Stimulated activated CD4-positive, alpha-beta T cell treated with anti-CD3 and anti-CD28 coated beads, Interleukin-4, amount 100 ng/mL, for 24 hours (primary cell): Measurements from ENCODE around the gene PYHIN1.

Experiments used
- DNase-seq: peaks from one replicate; pipeline ENCODE4 v3.0.0-alpha.2; 2020

The PYHIN1 gene

DNA sequence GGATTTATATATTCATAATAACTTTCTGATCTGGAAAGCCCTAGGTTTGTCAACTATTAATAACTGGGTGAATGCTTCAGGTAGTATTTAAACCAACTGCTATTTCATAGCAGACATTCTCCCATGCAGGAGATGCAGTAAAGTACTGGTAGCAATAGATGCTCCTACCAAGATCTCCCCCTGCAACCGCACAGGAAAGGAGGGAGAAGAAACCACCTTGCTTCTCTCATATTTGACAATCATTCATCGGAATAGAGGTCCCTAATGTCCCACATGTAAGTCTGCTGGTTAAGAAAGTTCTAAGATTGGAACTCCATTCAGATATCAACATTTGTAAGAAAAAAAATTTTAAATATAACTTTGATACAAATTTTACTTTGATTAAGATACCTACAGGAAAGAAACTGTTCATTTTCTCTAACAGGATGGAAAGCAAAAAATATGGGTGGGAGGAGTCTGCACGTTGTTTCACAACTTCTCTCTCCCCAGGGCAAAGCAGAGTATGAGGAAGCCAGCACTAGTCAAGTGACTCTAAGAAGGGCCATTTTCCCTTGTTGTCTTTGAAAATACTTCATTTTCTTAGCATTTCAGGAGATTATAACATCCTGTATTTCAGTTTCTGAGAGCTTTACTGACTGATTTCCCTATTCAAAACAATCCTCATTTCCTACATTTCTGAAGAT is at the start of gene PYHIN1:
PYHIN1 (plus strand) TSS at position 498 of the 683 bp plus-strand sequence. CDS start 5,359 bp downstream, outside the sequence.
- DNase-seq, result peak; percentile 32

DNA sequence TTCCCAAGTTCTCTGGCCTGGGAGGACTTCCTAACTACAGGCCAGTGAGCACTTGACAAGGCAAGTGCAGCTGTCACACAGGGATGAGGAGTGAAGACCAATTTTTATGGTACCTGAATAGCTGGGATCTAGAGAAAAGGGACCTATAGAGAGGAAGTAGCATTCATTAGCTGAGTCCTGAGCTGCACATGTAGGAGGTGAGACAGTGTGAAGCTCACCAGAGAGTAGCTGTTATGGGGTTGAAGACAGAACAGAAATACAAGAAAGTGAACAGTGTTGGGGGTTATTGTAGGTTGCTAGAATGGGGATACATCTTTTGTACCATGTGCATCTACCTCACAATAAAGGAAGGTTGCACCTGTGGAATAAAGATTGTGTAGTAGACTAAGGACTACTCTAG is 37.7 kb upstream of the PYHIN1 start:
- DNase-seq, result no peak

DNA sequence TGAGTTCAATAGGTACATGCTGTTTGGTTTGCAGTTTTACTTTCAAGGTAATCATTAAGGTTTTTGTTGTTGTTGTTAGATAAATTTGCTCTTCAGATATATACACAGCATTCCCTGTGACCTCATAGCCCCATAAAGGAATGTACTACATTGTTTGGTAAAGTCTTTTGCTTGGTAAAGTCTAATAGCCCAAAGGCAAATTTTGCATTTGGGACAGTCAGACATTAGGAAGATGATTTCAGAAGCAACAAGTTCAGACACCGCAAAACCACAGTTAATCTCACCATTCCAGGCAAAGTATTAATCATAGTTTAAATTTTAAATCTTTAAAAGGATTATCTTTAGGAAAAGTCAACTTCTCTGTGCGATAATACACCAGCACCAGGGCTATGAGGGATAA is 32.6 kb upstream of the PYHIN1 start:
- no peak for DNase-seq

DNA sequence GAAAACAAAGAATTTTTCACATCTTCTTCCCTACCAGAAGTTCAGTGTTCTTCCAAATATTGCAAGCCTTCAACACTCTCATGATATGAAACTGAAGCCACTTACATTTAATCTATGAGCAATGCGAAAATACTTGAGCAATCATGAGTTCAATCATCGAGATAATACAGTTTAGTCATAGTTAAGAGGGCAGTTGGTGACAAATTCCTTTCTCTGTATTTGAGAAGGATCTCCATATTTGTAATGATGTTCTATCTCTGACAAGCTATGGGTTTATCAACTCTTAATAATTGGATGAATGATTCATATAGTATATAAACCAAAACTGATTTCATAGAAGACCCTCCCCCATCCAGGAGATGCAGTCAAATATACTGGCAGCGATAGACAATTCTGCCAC is 29.7 kb upstream of the PYHIN1 start:
- no peak for DNase-seq

DNA sequence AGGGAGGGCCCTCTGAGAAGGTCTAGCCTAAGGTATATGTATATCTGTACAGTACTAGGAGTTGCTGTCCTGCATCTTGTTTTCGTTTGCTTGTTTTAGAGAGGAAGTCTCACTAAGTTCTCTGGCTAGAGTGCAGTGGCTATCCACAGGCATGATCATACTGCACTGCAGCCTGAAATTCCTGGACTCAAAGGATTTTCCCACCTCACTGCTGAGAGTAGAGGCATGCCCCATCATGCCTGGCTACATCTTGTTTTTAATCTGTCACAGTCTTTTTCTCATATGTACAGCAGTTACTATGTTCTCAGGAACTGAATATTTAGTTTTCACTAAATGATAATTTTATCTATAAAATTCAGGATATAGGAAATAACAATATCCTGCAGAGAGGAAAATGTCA is 15.3 kb upstream of the PYHIN1 start:
- no peak for DNase-seq

DNA sequence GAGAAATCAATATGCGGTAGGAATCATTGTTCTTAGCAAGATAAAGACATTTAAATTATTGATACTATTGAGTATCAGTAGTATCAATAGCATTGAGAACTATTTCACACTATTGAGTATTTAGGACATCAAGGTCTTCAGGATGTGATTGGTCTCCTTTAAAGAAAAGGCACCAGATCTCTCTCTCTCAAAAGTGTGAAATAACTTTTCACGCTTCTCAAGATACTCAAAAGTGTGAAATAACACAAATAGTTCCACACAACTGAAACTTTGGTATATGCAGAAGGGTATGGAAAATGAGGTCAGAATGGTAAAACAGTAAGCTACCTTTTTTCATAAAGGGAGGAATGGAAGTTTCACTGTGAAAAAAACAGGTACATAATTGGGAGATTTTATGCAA is 6.7 kb upstream of the PYHIN1 start:
- DNase-seq, result no peak

DNA sequence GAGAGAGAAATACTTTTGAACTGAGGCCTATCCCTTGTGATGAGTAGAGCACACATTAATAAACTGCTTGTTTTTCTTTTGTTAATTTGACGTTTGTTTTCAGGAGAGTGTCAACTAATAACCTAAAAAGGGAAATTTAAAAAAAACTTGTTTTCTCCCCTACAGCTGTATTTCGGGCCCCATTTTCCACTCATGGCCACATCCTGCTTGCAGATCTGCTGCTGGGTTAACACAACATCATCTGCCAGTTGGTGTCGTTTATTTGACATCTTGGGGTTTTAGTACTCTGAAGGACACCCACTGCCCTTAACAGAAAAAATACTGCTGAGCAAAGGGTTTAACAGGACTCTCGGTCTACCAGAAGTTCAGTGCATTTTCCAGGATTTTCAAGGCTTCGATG is 848 bp upstream of the PYHIN1 start:
- DNase-seq, result peak; percentile 40

DNA sequence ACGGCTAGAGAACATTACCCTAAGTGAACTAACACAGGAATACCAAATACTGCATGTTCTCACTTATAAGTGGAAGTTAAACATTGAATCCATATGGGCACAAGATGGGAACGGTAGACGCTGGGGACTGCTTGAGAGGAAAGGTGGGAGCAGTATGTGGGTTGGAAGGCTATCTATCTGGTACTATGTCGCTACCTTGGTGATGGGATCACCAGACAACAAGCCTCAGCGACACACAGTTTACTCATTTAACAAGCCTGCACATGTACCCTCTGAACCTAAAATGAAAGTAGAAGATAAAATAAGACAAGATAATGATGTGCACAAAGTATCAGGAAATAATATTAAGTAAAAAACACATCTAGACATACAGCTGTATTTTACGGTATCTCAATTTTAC is 819 bp downstream of the PYHIN1 start:
- peak; percentile 11 for DNase-seq

DNA sequence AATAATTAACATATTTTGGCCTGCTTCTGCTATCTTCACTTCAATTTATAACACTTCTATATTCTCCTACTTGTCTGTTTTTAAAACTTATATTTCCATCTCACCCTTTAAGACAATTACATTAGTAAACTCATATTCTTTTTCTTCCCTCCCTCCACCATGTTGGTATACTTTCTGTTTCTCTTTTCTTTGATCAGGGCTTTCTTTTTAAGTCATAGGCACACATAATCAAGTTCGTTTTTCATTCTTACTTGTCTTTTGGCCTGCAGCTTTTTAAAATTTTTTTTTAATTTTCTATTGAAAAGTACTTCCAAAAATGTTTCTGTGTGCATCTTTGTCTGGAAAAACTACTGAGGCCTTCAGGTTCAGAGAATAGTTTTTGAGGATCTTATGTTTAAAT is 2.3 kb downstream of the PYHIN1 start:
- no peak for DNase-seq

DNA sequence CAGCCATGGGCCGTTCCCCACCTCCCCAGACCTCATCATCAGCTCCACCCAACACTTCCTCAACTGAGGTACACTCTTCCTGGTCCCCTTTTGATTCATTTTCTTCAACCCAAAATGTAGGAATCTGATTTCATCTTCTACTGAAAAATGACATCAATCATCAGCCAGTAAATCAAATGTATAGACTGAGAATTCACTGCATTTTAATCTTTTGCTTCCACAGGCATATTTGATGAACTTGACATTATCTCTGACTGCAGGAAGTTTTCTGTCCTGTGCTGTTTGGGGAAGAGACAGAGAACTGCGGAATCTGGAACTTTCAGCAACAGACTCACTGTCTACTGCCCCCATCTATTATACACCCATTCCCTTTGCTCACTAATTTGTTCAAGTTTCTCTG is 7.8 kb downstream of the PYHIN1 start:
- DNase-seq, result no peak

DNA sequence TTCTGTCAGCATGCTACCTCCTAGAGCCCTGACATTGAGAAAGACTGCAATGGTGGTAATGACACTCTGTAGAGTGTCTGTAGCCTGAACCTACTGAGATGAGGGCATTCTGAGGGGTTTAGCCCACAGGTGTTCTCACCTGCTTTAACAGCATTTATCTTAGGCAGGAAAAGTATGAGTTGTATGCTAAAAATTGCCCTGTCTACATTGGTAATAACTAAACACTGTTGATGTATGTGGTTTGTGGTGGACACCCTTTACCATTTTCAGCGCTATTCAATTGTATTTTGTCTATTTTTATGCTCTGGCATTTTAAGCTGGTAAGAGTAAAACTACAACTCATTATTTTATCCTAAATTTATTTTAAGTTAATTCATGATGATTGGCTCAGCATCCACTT is 10.0 kb downstream of the PYHIN1 start:
- no peak for DNase-seq

DNA sequence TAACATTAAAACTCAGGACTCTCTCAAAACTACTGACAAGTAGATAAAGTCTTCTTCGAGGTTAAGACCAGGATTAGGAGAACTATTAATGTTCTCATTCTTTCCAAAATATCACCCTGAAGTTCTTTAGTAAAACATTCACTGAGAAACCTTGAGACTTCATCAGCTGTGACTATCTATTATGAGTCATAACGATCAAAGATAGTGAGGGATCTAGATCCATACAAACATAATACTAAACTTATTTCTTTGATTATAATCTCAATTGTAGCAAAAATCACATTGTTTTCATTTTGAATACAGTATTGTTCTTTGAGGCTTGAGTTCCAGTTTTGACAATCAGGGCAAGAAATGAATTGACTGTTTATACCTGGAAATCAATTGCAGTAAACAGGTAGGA is 11.1 kb downstream of the PYHIN1 start:
- no peak for DNase-seq

DNA sequence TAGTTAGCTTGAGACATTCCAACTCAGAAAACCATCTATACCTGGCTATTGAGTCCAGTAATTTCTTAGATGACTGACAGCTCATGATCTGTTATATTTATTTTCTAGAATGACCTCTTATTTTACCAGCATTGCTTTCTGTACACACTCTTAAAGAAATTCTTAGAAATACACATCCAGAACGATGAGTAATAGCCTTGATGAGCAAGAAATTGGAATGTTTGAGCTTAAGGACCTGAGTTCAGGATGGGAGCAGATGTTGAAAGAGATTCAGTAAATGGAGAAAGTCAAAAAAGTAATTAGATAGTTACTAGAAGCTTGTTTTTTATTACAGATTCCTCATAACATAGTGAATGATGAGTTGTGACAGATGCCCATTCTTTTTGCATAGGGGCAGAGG is 11.7 kb downstream of the PYHIN1 start:
- DNase-seq, result no peak

DNA sequence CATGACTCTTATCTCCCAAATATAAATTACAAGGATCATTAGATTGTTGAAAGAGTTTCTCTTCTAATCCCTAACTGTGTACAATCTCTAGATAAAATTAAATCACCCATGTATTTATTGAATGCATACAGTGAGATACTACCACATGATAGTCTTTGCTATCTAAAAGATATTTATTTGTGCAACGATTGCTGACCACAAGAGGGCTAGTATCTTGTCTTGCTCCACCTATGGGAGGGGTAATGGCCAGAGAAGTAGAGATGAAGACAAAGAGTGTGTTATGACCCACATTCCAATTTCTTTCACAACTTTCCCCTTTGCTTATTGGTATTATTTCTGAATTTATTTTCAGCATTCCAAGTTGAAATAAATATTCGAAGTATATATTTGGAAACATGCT is 13.7 kb downstream of the PYHIN1 start:
- no peak for DNase-seq

DNA sequence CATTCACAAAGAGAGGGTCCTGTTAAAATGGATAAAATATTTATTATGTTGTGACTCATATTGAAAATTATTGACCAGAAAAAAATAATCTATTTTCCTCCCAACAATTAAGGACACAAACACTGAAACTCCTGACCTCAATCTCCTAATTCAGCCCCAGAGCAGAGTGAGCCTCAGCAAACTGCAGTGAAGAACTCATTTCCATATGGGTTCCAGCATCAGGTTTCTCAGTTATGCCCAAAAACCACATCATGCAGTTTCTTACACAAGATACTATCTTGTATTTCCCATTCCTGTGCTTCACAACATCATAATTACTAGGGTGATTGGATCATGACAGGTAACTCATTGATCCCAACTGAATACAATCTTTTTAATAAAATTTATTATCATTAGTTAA is 15.4 kb downstream of the PYHIN1 start:
- no peak for DNase-seq

DNA sequence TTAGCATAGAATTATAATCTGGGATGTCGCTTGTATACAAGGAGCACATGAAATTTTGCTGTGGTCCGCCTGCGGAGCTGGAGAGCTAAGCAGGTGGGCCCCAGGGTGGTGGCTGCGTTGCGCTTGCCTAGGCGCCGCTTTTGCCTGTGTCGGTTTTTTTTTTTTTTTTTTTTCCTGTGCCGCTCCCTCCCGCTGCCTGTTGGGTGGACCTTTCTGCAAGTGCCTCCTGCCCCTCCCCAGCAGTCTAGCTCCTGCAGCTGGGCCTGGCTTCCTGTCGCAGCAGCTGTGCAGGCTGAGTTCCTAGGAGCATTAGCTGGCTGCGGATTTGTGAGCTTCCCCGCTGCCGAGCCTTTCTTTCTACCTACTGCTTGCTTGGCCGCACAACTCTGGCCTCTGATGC is 20.6 kb downstream of the PYHIN1 start:
- no peak for DNase-seq

DNA sequence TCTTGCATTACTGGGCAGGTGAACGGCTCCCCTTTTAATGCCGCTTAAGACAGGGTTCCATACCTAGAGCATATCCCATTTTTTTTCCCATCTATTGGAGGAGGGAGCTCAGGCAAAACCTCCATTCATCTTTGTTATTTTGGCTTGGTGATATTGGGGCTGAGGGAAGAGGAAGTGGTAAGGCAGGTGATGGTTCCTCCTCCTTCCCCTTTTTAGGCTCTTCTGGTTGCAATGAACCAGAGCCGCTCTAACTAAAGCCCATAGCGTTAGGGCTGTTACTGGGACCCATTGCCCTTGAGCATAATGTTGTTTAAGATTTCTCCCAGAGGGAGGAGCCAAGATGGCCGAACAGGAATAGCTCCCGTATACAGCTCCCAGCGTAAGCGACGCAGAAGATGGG is 21.1 kb downstream of the PYHIN1 start:
- no peak for DNase-seq

DNA sequence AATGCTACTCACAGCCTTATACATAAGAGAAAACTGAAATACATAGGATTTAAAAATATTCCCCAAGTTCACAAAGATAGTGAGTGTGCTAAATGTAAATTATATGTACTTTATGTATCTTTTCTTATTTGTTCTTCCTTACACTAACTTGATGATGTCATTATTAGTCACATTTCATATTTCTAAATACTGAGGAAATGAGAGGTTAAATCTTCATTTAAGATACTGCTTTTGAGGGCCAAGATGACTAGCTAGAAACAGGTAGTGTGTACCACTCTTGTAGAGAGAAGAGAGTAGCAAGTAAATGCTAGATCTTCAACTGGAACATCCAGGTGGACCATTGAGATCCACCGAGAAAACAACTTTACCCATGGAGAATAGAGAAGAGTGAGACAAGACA is 29.8 kb downstream of the PYHIN1 start:
- DNase-seq, result no peak

DNA sequence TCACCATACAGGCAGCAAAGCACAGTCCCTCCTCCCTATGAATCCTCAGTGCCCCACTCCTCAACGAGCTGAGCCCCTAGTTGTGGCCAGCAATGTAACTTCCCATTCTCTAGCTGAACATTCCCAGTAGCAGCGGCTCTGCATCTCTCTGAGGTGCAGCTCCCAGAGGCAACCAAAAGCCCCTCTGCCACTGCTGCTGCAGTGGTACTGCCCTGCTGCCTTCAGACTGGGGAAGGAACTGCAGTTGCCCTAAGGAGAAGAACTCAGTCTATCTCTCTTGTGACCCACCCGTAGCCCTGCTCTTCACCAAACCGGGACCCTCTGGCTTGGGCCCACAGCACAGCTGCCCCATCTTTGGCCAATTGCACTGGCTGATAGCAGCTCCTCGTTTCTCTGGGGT is 31.6 kb downstream of the PYHIN1 start:
- DNase-seq, result no peak

DNA sequence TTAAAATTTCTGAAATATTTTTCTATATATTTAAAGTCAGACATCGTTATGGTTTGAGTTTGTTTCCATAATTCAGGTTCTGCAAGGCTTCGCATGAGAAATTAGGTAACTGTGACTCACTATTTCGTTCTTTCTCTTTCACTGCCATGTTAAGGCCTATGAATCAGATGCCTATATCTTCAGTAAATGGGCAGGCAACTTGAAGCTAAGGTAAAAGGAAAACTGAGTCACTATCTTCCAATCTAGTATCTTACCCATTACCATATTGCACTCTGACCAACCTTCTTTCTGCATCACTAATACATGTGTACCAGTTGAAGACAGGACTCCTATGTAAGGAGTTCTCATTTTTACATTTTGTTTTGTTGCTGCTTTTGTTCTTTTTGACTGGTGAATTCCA is 37.8 kb downstream of the PYHIN1 start:
- DNase-seq, result peak; percentile 11

DNA sequence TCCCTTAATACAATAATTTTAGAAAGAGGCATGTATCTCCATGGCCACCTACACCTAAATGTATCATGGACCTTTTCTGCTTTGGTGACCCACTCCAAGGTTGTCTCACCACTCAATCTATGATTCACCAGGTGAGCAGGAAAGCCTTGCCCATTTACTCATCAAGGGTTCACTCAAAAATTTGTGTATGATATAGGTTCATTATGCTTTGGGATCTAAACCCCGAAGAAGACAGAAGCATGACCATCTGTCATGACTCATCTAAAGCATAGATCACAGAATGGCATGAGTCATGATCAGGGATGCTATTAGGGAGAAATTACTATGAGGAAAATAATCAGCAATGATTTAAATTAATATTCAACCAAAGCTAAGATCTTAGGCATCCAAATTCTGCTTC is 38.5 kb downstream of the PYHIN1 start:
- DNase-seq, result peak; percentile 36

DNA sequence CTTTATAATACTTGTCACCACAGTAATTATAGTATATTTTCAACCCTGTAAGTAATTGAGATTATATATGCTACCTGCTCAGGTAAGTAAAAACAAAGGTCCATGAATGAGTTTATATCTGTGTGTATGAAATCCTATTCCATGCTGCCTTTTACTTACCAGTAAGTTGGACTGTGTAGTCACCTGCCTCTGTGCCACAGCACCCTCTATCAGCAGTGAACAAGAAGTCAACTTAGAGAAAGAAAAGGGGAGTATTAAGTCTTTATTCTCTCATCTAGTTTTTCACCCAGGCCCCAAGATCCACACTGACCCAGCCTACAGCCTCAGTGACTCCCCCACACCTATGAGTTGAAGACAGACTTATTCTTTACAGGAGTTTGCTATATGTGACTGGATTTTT is 41.5 kb downstream of the PYHIN1 start:
- no peak for DNase-seq

DNA sequence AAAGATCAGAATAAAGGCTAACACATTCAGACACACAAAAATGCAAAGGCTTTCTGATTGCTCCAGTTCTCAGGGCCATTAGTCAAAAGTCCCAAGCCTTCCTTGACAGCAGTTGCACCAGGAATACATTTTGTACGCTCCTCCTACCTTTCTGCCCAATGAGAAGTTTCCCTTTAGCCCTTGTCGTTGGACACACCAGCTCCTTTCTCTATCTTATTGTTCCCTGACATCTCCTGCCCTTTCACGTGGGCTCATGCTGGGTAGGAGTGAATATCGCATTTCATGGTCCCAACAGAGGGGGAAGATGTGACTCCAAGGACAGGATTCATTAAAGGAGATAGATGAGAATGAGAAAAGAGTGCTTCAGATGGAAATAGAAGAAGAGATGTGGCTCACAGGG is 44.9 kb downstream of the PYHIN1 start:
- DNase-seq, result no peak

DNA sequence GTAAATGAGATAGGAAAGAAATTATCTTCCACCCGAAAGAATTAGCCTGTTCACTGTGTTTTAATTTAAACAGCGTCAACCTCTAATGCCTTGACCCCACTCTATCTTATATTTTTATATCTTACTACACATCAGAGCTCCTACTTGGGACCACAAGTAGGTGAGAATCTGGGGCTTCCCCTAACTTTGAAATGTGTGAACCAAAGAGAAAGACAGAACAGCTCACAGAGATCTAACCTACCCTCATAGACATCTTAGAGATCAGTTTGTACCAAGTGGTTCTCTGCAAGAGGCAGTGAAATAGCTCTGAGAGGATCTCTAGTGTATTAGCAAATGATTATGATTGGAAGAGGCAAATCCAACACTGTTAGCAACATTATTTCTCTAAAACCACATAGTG is 47.4 kb downstream of the PYHIN1 start:
- no peak for DNase-seq

DNA sequence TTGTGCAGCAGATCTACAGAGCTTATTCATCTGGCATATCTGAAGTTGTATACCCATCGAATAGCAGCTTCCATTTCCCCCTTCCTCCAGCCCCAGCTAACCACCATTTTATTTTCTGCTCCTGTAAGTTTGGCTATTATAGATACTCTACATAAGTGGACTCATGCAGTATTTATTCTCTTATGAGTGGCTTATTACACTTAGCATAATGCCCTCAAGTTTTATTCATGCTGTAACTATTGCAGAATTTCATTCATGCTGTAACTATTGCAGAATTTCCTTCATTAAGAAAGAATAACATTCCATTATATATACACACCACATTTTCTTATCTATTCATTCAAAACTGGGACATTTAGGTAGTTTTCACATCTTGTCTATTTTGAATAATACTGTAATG is 47.9 kb downstream of the PYHIN1 start:
- DNase-seq, result no peak

DNA sequence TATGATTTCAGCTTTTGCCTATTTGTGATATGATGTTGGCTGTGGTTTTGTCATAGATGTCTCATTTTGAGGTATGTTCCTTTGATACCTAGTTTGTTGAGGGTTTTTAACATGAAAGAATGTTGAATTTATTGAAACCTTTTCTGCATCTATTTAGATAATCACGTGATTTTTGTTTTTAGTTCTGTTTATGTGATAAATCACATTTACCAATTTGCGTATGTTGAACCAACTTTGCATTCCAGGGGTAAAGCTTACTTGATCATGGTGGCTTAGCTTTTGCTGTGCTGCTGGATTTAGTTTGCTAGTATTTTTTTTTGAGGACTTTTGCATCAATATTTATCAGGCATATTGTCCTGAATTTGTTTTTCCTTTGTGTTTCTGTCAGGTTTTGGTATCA is 51.9 kb downstream of the PYHIN1 start:
- no peak for DNase-seq
